HCT116 (cell line): ENCODE results near the gene ARMS2. TPM values are rescaled to one million over a fixed set of nuclear protein-coding genes. Genes with fewer than 3 reads are reported as not detected.

Experiments
- ATAC-seq: fragments of 200-7000 bp; cut with Tn5 transposase; 2 replicates; pipeline ENCODE4 v1.9.1; 2020; ENCODE audit warnings: mild to moderate bottlenecking, moderate library complexity
- BruUV-seq: library from RNA; stranded (reverse); fragments of 400-500 nt; replicated peaks from 2 replicates; lab custom pipeline; 2021; lab: Mats Ljungman, UMichigan
- CTCF ChIA-PET: fragments of 300-600 bp; sonication (Branson Sonifier 250); formaldehyde crosslinking; loops from one replicate; lab custom pipeline; 2021; ENCODE audit warnings: antibody characterized with exemption; lab: Charles Lee
- POLR2A ChIA-PET: fragments of 300-600, 350-600 bp; sonication (Branson Sonifier 250); formaldehyde crosslinking; loops from one replicate; lab custom pipeline; 2021; ENCODE audit warnings: antibody characterized with exemption; lab: Charles Lee
- RAD21 ChIA-PET, 2 experiments: fragments of 300-600 bp; sonication (Branson Sonifier 250); formaldehyde crosslinking; loops; one replicate each; lab custom pipeline; 2023; ENCODE audit warnings: low total read pairs in 2 of 2; ENCODE audit not compliant: uncharacterized antibody in 2 of 2, unreplicated experiment in 2 of 2, low non-redundant PET in 1 of 2; lab: Charles Lee
- DNase-seq: peaks from one replicate; pipeline ENCODE4 v3.0.0-alpha.2; 2010; ENCODE audit warnings: low read depth, low spot score
- H2AFZ ChIP-seq: fragments of 200-600 bp; shearing (Covaris generic), sonication (generic); 2 replicates; pipeline ENCODE4 v1.6.1; 2017; ENCODE audit warnings: low read depth, mixed run types, mixed read lengths, antibody characterized with exemption, low read length; ENCODE audit not compliant: poor library complexity, severe bottlenecking
- H3K27ac ChIP-seq: 2 replicates; pipeline ENCODE4 v1.5.1; 2012; ENCODE audit warnings: low read depth, low read length
- H3K27me3 ChIP-seq: fragments of 200-600 bp; sonication (generic); 2 replicates; pipeline ENCODE4 v1.6.1; 2016; ENCODE audit warnings: mixed run types, low read length, mixed read lengths; ENCODE audit not compliant: insufficient read depth
- H3K36me3 ChIP-seq, 2 experiments: fragments of 200-500 bp in 1 of 2; fragments of 200-600 bp in 1 of 2; sonication (Bioruptor generic) in 1 of 2; sonication (generic) in 1 of 2; 2 replicates each; pipeline versions ENCODE4 v1.5.1 to v1.6.1; 2014 to 2016; ENCODE audit warnings: low read length in 2 of 2, inconsistent platforms in 1 of 2, mixed read lengths in 1 of 2, mixed run types in 1 of 2; ENCODE audit not compliant: insufficient read depth in 2 of 2, control insufficient read depth in 1 of 2
- H3K4me1 ChIP-seq, 2 experiments: fragments of 200-600 bp in 1 of 2; sonication (generic) in 1 of 2; 2 replicates each; pipeline versions ENCODE4 v1.5.1 to v1.6.1; 2012 to 2017; ENCODE audit warnings: low read length in 2 of 2, inconsistent platforms in 1 of 2, mild to moderate bottlenecking in 1 of 2, mixed read lengths in 1 of 2, mixed run types in 1 of 2, moderate library complexity in 1 of 2; ENCODE audit not compliant: insufficient read depth in 2 of 2, control insufficient read depth in 1 of 2
- H3K4me2 ChIP-seq: fragments of 200-600 bp; sonication (generic); 2 replicates; pipeline ENCODE4 v1.6.1; 2017; ENCODE audit warnings: mixed run types, low read length, mixed read lengths
- H3K4me3 ChIP-seq, 2 experiments: fragments of 200-600 bp in 1 of 2; sonication (generic) in 1 of 2; replicated peaks in 1 of 2; 2 replicates each; pipeline ENCODE4 v1.5.1; 2011 to 2016; ENCODE audit warnings: low read length in 2 of 2, control low read depth in 1 of 2, low read depth in 1 of 2, mild to moderate bottlenecking in 1 of 2, mixed read lengths in 1 of 2, mixed run types in 1 of 2
- H3K79me2 ChIP-seq: fragments of 200-600 bp; sonication (generic); 2 replicates; pipeline ENCODE4 v1.6.1; 2017; ENCODE audit warnings: mild to moderate bottlenecking, mixed run types, low read length, moderate library complexity, mixed read lengths; ENCODE audit not compliant: insufficient read depth
- H3K9ac ChIP-seq: fragments of 200-600 bp; sonication (generic); 2 replicates; pipeline ENCODE4 v1.6.1; 2016; ENCODE audit warnings: low read length, mixed read lengths
- H3K9me2 ChIP-seq: fragments of 200-600 bp; sonication (generic), shearing (Covaris generic); 2 replicates; pipeline ENCODE4 v1.6.1; 2017; ENCODE audit warnings: mixed run types, mild to moderate bottlenecking, moderate library complexity; ENCODE audit not compliant: insufficient read depth
- H3K9me3 ChIP-seq, 2 experiments: fragments of 200-500 bp in 1 of 2; fragments of 200-600 bp in 1 of 2; sonication (Bioruptor generic) in 1 of 2; sonication (generic) in 1 of 2; 2 replicates each; pipeline ENCODE4 v1.6.1; 2014 to 2017; ENCODE audit warnings: low read length in 2 of 2, mixed read lengths in 2 of 2, inconsistent platforms in 1 of 2, low read depth in 1 of 2, mild to moderate bottlenecking in 1 of 2, mixed run types in 1 of 2, moderate library complexity in 1 of 2; ENCODE audit not compliant: control insufficient read depth in 1 of 2, insufficient read depth in 1 of 2
- H4K20me1 ChIP-seq: fragments of 200-600 bp; sonication (generic), shearing (Covaris generic); 2 replicates; pipeline ENCODE4 v1.6.1; 2017; ENCODE audit warnings: mixed run types, mild to moderate bottlenecking, moderate library complexity; ENCODE audit not compliant: insufficient read depth
- CBX3 ChIP-seq: IDR thresholded peaks from 2 replicates; pipeline ENCODE4 v1.6.1; 2012; ENCODE audit warnings: low read depth
- ELF1 ChIP-seq: IDR thresholded peaks from 2 replicates; pipeline ENCODE4 v1.6.1; 2012; ENCODE audit warnings: low read depth, borderline replicate concordance
- EZH2phosphoT487 ChIP-seq: fragments of 200-600 bp; IDR thresholded peaks from 2 replicates; pipeline ENCODE4 v1.6.1; 2018; ENCODE audit warnings: antibody characterized with exemption, borderline replicate concordance
- FOSL1 ChIP-seq: IDR thresholded peaks from 2 replicates; pipeline ENCODE4 v1.6.1; 2012; ENCODE audit warnings: low read depth
- SIN3A ChIP-seq: IDR thresholded peaks from 2 replicates; pipeline ENCODE4 v1.6.1; 2012; ENCODE audit warnings: low read depth
- SP1 ChIP-seq: IDR thresholded peaks from 2 replicates; pipeline ENCODE4 v1.6.1; 2012; ENCODE audit warnings: low read depth
- SRF ChIP-seq: IDR thresholded peaks from 2 replicates; pipeline ENCODE4 v1.6.1; 2012; ENCODE audit warnings: low read depth
- intact Hi-C: fragments of 100-400 bp; cut with micrococcal nuclease; formaldehyde crosslinking; loops from 2 replicates; pipeline ENCODE4 v1.10.0; 2022
- total RNA-seq: library from RNA; stranded (reverse); gene quantifications from one replicate; pipeline ENCODE4 v1.2.1, GENCODE V29; 2021; ENCODE audit not compliant: unreplicated experiment
- TF ChIP-seq, protein P1 (sequence below): IDR thresholded peaks from 2 replicates; pipeline ENCODE4 v1.6.1; 2011; ENCODE audit warnings: mild to moderate bottlenecking, low read length, moderate library complexity; ENCODE audit not compliant: insufficient replicate concordance; ENCODE audit errors: extremely low read depth
- TF ChIP-seq, protein P2 (sequence below), 3 experiments: fragments of 200-600 bp in 1 of 3; sonication (generic) in 1 of 3; IDR thresholded peaks in 2 of 3; conservative IDR thresholded peaks in 1 of 3; 2 replicates each; pipeline ENCODE4 v1.5.1; 2012 to 2017; ENCODE audit warnings: low read depth in 2 of 3, low read length in 2 of 3, antibody characterized with exemption in 1 of 3, borderline replicate concordance in 1 of 3, control low read depth in 1 of 3, mild to moderate bottlenecking in 1 of 3, mixed read lengths in 1 of 3, mixed run types in 1 of 3, moderate library complexity in 1 of 3; ENCODE audit not compliant: insufficient read depth in 1 of 3

Gene ARMS2
- total RNA-seq, 1 experiment from 2014 or later: not detected

DNA sequence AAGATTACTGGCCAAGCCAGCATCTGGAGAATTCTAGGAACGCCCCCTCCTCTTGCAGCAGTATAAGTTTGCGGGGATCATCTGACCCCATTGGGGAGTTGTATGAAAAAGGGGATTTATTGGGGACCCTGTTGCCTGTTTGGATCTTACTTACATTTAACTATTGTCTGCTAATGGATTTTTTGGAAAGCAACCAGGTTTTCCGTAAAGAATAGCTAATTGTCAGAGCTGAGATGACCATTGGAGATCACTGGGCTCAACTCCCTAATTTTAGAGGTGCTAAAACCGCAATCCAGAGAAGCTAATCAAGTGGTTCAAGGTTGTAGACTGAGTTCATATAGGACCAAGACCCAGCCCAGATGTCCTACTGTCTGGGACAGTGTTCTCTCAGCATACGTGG lies 45.7 kb downstream of the ARMS2 start (continued):
- TF ChIP-seq SP1 (no peak), EZH2phosphoT487 (no peak)
- TF ChIP-seq, protein P1, sequence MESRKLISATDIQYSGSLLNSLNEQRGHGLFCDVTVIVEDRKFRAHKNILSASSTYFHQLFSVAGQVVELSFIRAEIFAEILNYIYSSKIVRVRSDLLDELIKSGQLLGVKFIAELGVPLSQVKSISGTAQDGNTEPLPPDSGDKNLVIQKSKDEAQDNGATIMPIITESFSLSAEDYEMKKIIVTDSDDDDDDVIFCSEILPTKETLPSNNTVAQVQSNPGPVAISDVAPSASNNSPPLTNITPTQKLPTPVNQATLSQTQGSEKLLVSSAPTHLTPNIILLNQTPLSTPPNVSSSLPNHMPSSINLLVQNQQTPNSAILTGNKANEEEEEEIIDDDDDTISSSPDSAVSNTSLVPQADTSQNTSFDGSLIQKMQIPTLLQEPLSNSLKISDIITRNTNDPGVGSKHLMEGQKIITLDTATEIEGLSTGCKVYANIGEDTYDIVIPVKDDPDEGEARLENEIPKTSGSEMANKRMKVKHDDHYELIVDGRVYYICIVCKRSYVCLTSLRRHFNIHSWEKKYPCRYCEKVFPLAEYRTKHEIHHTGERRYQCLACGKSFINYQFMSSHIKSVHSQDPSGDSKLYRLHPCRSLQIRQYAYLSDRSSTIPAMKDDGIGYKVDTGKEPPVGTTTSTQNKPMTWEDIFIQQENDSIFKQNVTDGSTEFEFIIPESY: no peak

DNA sequence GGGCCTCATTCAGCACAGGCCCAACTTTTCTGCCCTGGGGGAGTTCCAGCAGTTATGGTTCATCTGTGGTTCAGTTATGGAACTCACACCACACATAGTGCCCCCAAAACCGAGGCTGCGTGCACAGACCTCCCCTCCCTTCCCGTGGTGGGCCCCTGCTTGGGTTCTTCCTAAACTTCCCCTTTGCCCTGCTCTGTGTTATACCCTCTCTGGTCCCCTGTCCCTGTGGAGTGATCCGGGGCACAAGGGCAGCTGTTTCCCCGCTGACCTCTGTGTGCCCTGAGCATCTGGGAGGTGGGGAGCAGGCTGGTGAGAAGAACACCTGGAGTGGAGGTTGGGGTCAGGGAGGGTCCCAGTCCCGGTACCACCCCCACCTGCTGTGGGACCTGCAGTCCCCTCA lies 46.3 kb downstream of the ARMS2 start:
- ChIA-PET RAD21 (no interaction called here), CTCF (no interaction called here), POLR2A (no interaction called here)
- BruUV-seq: no TSS peak
- Histone ChIP-seq H3K9ac (no peak overlapping the region), H2AFZ (no peak overlapping the region), H3K27me3 (no peaks in the 10 kb centered on the region), H3K79me2 (no peaks in the 10 kb centered on the region), H3K4me1 (peaks cover 8 to 26% of the 10 kb centered on the region in 2 experiments), H3K27ac (no peak overlapping the region), H3K9me2 (no peaks in the 10 kb centered on the region), H3K4me3 (no peak overlapping the region), H4K20me1 (no peaks in the 10 kb centered on the region), H3K36me3 (no peaks in the 10 kb centered on the region), H3K4me2 (no peak overlapping the region), H3K9me3 (no peaks in the 10 kb centered on the region)
- intact Hi-C loops: no loop called here
- ATAC-seq (no peak), DNase-seq (no peak)
- TF ChIP-seq CBX3 (no peak), FOSL1 (no peak), SIN3A (no peak), SRF (no peak), ELF1 (no peak), SP1 (no peak)
- TF ChIP-seq, protein P2, sequence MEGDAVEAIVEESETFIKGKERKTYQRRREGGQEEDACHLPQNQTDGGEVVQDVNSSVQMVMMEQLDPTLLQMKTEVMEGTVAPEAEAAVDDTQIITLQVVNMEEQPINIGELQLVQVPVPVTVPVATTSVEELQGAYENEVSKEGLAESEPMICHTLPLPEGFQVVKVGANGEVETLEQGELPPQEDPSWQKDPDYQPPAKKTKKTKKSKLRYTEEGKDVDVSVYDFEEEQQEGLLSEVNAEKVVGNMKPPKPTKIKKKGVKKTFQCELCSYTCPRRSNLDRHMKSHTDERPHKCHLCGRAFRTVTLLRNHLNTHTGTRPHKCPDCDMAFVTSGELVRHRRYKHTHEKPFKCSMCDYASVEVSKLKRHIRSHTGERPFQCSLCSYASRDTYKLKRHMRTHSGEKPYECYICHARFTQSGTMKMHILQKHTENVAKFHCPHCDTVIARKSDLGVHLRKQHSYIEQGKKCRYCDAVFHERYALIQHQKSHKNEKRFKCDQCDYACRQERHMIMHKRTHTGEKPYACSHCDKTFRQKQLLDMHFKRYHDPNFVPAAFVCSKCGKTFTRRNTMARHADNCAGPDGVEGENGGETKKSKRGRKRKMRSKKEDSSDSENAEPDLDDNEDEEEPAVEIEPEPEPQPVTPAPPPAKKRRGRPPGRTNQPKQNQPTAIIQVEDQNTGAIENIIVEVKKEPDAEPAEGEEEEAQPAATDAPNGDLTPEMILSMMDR (IDR thresholded peaks at IDR 0.05 in 2 of 3, conservative IDR thresholded peaks at IDR 0.05 in 1 of 3; ENCODE audit: borderline replicate concordance in 1 of 3, insufficient read depth in 1 of 3, low read depth in 2 of 3, low read length in 2 of 3): no peak
